Ovary (tissue), 3 donors: ENCODE data around the gene THAP4.

Source experiments
- EP300 ChIP-seq: sonication (generic); formaldehyde crosslinking; IDR thresholded peaks from one replicate; pipeline ENCODE4 v1.6.1; 2017; ENCODE audit warnings: antibody characterized with exemption
- POLR2A ChIP-seq: fragments of 450-650 bp; IDR thresholded peaks from one replicate; pipeline ENCODE4 v1.6.1; 2017; ENCODE audit warnings: antibody characterized with exemption, mild to moderate bottlenecking, moderate library complexity
- TF ChIP-seq, protein P1 (sequence below), 3 donors: fragments of 450-650 bp in 2 of 3; fragments of 200-600 bp in 1 of 3; IDR thresholded peaks; one replicate each; pipeline versions ENCODE4 v1.5.1 to v1.8.0; 2016 to 2022; ENCODE audit warnings: antibody characterized with exemption in 3 of 3, mild to moderate bottlenecking in 1 of 3
- donor health status: DM: no; HTN: no; CAD: no.

DNA sequence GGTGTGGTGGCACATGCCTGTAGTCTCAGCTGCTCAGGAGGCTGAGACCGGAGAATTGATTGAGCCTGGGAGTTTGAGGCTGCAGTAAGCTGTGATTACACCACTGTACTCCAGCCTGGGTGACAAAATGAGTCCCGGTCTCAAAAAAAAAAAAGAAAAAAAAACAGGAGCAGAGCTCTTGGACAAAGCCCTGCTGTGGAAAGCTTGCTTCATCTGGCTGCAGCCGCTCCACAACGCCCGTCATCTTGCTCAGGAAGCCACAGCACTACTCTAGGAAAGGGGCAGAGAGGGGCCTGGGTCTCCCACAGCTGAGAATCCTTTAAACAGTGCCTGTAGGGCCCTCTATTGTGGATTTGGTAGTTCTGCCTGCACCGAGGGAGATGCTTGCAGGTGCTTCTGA is 11.5 kb upstream of the THAP4 start:
- TF ChIP-seq, protein P1, sequence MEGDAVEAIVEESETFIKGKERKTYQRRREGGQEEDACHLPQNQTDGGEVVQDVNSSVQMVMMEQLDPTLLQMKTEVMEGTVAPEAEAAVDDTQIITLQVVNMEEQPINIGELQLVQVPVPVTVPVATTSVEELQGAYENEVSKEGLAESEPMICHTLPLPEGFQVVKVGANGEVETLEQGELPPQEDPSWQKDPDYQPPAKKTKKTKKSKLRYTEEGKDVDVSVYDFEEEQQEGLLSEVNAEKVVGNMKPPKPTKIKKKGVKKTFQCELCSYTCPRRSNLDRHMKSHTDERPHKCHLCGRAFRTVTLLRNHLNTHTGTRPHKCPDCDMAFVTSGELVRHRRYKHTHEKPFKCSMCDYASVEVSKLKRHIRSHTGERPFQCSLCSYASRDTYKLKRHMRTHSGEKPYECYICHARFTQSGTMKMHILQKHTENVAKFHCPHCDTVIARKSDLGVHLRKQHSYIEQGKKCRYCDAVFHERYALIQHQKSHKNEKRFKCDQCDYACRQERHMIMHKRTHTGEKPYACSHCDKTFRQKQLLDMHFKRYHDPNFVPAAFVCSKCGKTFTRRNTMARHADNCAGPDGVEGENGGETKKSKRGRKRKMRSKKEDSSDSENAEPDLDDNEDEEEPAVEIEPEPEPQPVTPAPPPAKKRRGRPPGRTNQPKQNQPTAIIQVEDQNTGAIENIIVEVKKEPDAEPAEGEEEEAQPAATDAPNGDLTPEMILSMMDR (IDR thresholded peaks at IDR 0.05), result no peak
- no peak for TF ChIP-seq POLR2A
- TF ChIP-seq EP300, result no peak
